Measurements from ENCODE around the gene ZNF774. TPM values are rescaled to one million over a fixed set of nuclear protein-coding genes. Genes with fewer than 3 reads are reported as not detected.
A peak's percentile ranks its signal among the peaks of the same experiment; 100 is the strongest.

Gene ZNF774
- total RNA-seq, 2 experiments from 2014 or later: 1.6 to 2.1 TPM

DNA sequence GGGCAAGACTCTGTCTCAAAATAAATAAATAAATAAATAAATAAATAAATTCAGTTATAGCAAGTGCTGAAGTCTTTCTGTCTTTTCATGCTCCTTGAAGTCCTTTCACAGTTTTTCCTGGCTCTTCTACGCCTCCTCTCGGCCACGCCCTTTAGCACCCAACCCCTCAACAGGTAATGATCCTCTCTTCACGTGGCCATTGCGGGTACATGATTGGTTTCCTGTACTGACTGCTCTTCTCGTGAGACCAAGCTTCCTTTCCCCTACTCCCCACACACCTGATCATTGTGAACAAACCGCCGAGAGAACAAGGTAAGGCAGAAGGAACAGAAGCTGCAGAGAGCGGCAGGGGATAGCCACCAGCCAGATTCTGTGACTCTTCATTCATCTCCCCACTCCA, 2.3 kb upstream of the ZNF774 start:
- H3K4me1 Mint-ChIP-seq: peaks cover 25% of the 10 kb centered on the region
- peak overlapping the region; percentile 5 for H3K4me3 Mint-ChIP-seq
- H3K27ac Mint-ChIP-seq: no peak overlapping the region
- CTCF ChIA-PET: interaction anchor here (1.4 kb wide), 1 partner anchor 30 kb away, joined by 4 read pairs; no protein-coding TSS in a partner anchor
- DNase-seq (peak; percentile 71), ATAC-seq (no peak)
- H3K9me3 Mint-ChIP-seq (ENCODE audit: low read depth): no peaks in the 10 kb centered on the region
- H3K27me3 Mint-ChIP-seq: peaks cover 11% of the 10 kb centered on the region
- H3K36me3 Mint-ChIP-seq: no peaks in the 10 kb centered on the region

DNA sequence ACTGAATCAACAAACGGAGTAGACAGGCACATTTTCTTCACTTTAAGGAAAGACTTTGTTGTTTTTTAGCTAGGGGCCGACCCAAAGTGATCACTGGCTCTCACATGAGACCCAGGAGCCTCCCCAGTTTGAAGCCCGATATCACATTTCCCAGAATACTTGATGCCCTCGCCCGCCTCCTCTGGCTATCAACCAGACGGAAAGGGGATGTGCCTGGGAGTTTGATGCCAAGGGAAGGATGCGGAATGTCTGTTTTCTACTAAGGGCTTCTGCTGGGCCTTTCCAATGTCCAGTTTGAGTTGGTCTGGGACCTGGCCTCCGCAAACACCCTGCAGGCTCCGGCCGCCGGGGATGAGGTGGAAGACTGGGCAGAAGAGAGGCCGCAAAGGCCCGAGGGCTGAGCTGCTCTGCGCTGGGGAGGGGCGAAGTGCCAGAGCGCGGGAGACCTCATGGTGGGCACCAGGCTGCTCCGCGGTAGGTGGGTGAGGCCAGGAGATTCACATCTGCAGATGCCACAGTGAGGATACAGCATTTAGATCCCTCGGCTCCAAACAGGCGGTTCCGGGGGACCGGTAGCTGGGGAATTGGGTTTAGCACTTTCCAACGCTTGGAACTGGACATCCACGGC, 491 bp upstream of the ZNF774 start:
- Mint-ChIP-seq H3K9me3 (ENCODE audit: low read depth) (no peaks in the 10 kb centered on the region), H3K27ac (peak overlapping the region; percentile 67), H3K27me3 (peaks cover 11% of the 10 kb centered on the region), H3K4me1 (peaks cover 25% of the 10 kb centered on the region), H3K36me3 (no peaks in the 10 kb centered on the region), H3K4me3 (peak overlapping the region; percentile 81)
- DNase-seq (no peak), ATAC-seq (peak; percentile 25)
- CTCF ChIA-PET: interaction anchor here (0.8 to 2.5 kb wide), 5 partner anchors 10 to 62 kb away, joined by 3 to 16 read pairs (median 4); no protein-coding TSS in a partner anchor

DNA sequence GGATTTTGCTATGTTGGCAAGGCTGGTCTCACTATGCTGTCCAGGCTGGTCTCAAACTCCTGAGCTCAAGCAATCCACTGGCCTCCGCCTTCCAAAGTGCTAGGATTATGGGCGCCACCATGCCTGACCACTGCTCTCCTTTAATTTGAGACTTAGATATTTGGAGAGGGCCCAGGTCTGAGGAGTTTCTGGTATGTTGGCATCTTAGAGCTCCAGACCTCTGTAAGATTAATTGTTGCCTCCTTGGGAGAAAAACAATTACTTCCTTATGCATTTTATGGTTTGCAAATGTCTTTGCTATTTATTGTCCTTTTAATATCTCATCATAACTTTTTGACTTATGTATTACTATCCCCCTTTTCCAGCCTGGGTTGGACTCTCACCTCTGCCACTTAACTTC, 2.9 kb downstream of the ZNF774 start:
- no peak overlapping the region for H3K27ac Mint-ChIP-seq
- H3K4me3 Mint-ChIP-seq: no peak overlapping the region
- CTCF ChIA-PET: interaction anchor here (1.3 kb wide), 1 partner anchor 22 kb away, joined by 5 read pairs; no protein-coding TSS in a partner anchor
- no peak for ATAC-seq
- H3K36me3 Mint-ChIP-seq: no peaks in the 10 kb centered on the region
- H3K27me3 Mint-ChIP-seq: peaks cover 2% of the 10 kb centered on the region
- peaks cover 30% of the 10 kb centered on the region for H3K4me1 Mint-ChIP-seq
- no peak for DNase-seq
- H3K9me3 Mint-ChIP-seq (ENCODE audit: low read depth): no peaks in the 10 kb centered on the region

DNA sequence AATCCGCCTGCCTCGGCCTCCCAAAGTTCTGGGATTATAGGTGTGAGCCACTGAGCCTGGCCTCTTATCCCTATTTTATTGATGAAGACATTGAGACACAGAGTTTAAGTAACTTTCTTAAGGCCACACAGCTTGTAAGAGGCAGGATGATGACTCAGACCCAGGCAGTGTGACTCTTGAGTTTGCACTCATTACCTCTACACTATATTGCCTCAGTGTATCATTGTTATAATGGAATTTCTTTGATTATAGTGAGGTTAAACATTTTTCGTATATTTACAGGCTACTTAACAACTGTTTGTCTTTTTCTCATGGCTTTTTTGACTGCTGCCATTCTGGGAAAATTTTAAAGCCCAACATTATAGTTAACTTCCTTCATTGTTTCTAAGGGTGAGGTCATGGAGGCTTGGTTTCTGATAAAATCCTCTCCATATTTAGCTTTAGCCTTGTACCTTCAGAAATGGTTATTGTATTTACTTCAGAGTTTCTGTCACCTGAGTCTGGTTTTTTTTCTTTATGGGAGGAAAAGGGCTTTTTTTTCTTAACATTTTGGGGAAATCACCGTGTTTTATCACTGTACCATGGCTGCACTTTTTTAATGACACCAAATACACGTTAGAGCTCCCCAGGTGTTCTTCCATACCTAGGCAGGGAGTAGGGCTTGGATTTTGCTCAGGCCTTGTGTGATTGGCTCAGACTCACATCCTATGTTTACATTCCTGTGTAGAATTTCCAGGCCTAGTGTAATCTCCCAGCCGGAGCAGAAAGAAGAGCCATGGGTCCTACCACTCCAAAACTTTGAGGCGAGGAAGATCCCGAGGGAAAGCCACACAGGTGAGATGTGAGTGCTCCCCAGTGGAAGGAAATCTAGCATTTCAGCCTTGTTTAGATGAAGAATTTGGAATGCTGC, 6.3 kb downstream of the ZNF774 start:
- no peaks in the 10 kb centered on the region for H3K36me3 Mint-ChIP-seq
- CTCF ChIA-PET: interaction anchor here (1.0 to 6.2 kb wide), 4 partner anchors 17 to 124 kb away, joined by 3 to 67 read pairs (median 31); partner anchors contain the start of gene IQGAP1
- H3K9me3 Mint-ChIP-seq (ENCODE audit: low read depth): no peaks in the 10 kb centered on the region
- peaks cover 32% of the 10 kb centered on the region for H3K4me1 Mint-ChIP-seq
- H3K4me3 Mint-ChIP-seq: no peak overlapping the region
- no peak for ATAC-seq
- no peak overlapping the region for H3K27ac Mint-ChIP-seq
- no peaks in the 10 kb centered on the region for H3K27me3 Mint-ChIP-seq
- no peak for DNase-seq

DNA sequence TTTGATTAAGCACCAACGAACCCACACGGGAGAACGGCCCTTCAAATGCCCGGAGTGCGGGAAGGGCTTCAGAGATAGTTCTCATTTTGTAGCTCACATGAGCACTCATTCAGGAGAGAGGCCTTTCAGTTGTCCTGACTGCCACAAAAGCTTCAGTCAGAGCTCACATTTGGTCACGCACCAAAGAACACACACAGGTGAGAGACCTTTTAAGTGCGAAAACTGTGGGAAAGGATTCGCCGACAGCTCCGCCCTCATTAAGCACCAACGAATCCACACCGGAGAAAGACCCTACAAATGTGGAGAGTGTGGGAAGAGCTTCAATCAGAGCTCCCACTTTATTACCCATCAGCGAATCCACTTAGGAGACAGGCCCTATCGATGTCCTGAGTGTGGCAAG, 8.7 kb downstream of the ZNF774 start:
- Mint-ChIP-seq H3K36me3 (peaks cover 2% of the 10 kb centered on the region), H3K27ac (peak overlapping the region; percentile 73), H3K27me3 (no peaks in the 10 kb centered on the region), H3K4me3 (no peak overlapping the region), H3K9me3 (ENCODE audit: low read depth) (no peaks in the 10 kb centered on the region), H3K4me1 (peaks cover 32% of the 10 kb centered on the region)
- no peak for DNase-seq
- CTCF ChIA-PET: interaction anchor here (1.1 to 6.2 kb wide), 14 partner anchors 9 to 572 kb away, joined by 3 to 67 read pairs (median 11); partner anchors contain the start of genes HDDC3, IQGAP1 and ZNF774
- no peak for ATAC-seq

DNA sequence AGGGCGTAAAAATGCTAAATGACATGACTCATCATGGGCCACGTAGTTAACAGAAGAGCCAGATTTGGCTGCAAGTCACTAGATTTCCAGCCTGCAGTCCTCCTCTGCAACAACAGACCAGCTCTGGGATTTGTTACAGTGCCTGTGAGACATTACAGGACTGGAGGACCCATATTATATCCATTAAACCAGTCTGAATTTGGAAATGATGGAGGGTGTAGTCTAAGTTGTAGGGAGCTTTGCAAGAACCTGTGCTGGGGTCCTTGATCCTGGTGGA, 10.8 kb downstream of the ZNF774 start:
- Mint-ChIP-seq H3K36me3 (peaks cover 2% of the 10 kb centered on the region), H3K27me3 (peaks cover 2% of the 10 kb centered on the region), H3K4me3 (no peak overlapping the region), H3K9me3 (ENCODE audit: low read depth) (no peaks in the 10 kb centered on the region), H3K27ac (peak overlapping the region; percentile 19), H3K4me1 (peaks cover 32% of the 10 kb centered on the region)
- ATAC-seq (no peak), DNase-seq (no peak)
- CTCF ChIA-PET: interaction anchor here (0.6 to 6.2 kb wide), 15 partner anchors 12 to 232 kb away, joined by 3 to 67 read pairs (median 6); partner anchors contain the start of gene IQGAP1

DNA sequence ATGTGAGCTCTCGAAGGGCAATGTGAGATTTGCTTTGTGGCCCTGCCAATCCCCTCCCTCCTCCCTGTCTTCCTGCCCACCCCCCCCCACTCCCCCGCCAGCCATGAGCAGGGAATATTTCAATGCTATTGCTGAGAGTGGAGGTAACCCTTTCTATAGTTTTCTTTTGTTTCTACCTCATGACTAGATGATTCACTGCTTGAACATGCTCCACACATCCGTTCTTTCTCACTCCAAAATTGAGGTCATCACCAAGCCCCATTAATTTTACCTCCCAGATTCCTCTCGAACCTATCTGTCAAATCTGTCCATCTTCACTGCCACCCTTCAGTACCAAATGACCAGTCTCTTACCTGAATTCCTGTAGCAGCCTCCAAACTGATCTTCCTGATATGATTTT, 12.2 kb downstream of the ZNF774 start:
- Mint-ChIP-seq H3K27me3 (peaks cover 2% of the 10 kb centered on the region), H3K4me3 (no peak overlapping the region), H3K4me1 (peaks cover 24% of the 10 kb centered on the region), H3K9me3 (ENCODE audit: low read depth) (no peaks in the 10 kb centered on the region), H3K36me3 (peaks cover 2% of the 10 kb centered on the region), H3K27ac (no peak overlapping the region)
- ATAC-seq (no peak), DNase-seq (no peak)
- CTCF ChIA-PET: interaction anchor here (6.2 kb wide), 1 partner anchor 24 kb away, joined by 54 read pairs; the partner anchor contains the start of gene IQGAP1

DNA sequence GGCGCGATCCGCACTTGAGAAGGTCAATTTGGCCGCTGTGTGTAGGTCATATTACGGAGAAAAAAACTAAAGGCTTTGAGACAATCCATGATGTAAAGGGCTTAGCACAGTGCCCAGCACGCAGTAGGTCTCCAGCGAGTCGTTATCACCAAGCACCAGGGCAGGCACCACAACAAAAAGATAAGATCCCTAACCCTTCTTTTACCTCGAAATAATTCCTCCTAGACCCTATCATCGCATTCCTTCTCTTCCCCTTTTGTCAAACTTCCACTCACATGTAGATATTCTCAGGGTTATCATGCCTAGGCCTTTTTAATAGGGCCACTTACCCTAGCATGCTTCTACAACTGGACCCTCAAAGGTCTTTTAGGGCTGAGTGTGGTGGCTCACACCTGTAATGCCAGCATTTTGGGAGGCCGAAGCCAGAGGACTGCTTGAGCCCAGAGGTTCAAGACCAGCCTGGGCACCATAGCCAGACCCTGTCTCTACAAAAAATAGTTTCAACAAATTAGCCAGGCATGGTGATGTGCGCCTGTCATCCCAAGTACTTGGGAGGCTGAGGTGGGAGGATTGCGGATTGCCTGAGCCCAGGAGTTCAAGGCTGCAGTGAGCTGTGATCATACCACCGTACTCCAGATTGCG, 13.5 kb downstream of the ZNF774 start:
- Mint-ChIP-seq H3K36me3 (peaks cover 2% of the 10 kb centered on the region), H3K27ac (no peak overlapping the region), H3K27me3 (peaks cover 2% of the 10 kb centered on the region), H3K4me3 (no peak overlapping the region), H3K4me1 (peaks cover 24% of the 10 kb centered on the region), H3K9me3 (ENCODE audit: low read depth) (no peaks in the 10 kb centered on the region)
- ATAC-seq (no peak), DNase-seq (no peak)
- CTCF ChIA-PET: no interaction called here

DNA sequence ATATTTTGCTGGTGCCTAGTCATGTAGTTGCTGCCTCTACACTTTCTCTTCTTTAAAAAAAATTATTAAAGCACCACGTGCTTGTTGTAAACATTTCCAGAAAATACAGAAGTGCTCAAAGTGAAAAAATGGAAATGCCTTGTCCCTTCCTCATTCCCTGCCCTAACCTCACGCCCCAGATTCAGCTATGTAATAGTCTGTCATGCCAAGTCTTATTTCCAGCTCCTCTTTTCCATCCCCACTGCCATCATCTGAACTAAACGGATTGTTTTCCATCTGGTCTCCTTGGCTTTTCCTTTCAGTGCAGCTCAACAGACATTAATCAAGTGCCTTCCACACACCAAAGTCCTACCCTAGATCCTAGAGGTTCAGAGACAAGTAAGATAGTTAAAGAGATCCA, 15.5 kb downstream of the ZNF774 start:
- ATAC-seq (no peak), DNase-seq (no peak)
- H3K4me1 Mint-ChIP-seq: peaks cover 15% of the 10 kb centered on the region
- peaks cover 2% of the 10 kb centered on the region for H3K27me3 Mint-ChIP-seq
- peaks cover 2% of the 10 kb centered on the region for H3K36me3 Mint-ChIP-seq
- no peak overlapping the region for H3K4me3 Mint-ChIP-seq
- no peak overlapping the region for H3K27ac Mint-ChIP-seq
- CTCF ChIA-PET: interaction anchor here (1.3 to 2.4 kb wide), 4 partner anchors 9 to 114 kb away, joined by 5 to 9 read pairs (median 6); partner anchors contain the start of gene IQGAP1
- no peaks in the 10 kb centered on the region for H3K9me3 Mint-ChIP-seq (ENCODE audit: low read depth)

DNA sequence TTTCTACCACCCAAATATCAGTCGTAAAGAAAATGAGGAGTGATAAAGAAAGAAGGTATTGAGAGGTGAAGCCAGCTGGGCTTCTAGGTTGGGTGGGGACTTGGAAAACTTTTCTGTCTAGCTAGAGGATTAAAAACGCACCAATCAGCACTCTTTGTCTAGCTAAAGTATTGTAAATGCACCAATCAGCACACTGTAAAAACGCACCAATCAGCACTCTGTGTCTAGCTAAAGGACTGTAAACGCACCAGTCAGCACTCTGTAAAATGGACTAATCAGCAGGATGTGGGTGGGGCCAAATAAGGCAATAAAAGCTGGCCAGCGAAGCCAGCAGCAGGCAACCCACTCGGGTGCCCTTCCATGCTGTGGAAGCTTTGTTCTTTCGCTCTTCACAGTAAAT, 23.0 kb downstream of the ZNF774 start:
- CTCF ChIA-PET: interaction anchor here (1.5 to 8.5 kb wide), 2 partner anchors 13 to 14 kb away, joined by 8 to 67 read pairs; partner anchors contain the start of gene IQGAP1
- peaks cover 14% of the 10 kb centered on the region for H3K9me3 Mint-ChIP-seq (ENCODE audit: low read depth)
- H3K27me3 Mint-ChIP-seq: no peaks in the 10 kb centered on the region
- H3K27ac Mint-ChIP-seq: peak overlapping the region; percentile 36
- peaks cover 42% of the 10 kb centered on the region for H3K36me3 Mint-ChIP-seq
- ATAC-seq (no peak), DNase-seq (no peak)
- no peak overlapping the region for H3K4me3 Mint-ChIP-seq
- H3K4me1 Mint-ChIP-seq: peaks cover 36% of the 10 kb centered on the region

DNA sequence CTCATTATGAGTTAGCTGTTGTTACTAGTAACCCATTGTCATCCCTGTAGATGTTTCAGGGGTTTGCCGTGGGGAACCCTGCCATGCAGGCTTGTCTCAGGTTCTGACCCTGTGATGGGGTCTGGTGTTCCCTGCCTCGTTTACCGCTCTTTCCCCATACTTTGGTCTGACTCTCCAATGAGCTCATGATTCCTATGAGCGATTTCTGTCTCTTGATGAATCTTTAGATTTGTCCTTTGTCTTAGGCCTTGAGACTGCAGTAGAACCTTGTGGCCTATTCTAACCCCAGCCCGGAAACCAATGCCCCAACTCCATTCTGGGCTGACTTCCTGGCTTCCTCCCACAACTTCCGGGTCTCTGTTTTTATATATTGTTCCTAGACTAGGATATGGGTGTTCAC, 24.7 kb downstream of the ZNF774 start:
- ATAC-seq (peak; percentile 92), DNase-seq (peak; percentile 93)
- H3K36me3 Mint-ChIP-seq: peaks cover 49% of the 10 kb centered on the region
- peak overlapping the region; percentile 94 for H3K27ac Mint-ChIP-seq
- no peaks in the 10 kb centered on the region for H3K27me3 Mint-ChIP-seq
- CTCF ChIA-PET: interaction anchor here (1.0 to 8.5 kb wide), 9 partner anchors 9 to 155 kb away, joined by 3 to 67 read pairs (median 5); partner anchors contain the start of gene IQGAP1
- peaks cover 36% of the 10 kb centered on the region for H3K4me1 Mint-ChIP-seq
- H3K4me3 Mint-ChIP-seq: peak overlapping the region; percentile 47
- peaks cover 20% of the 10 kb centered on the region for H3K9me3 Mint-ChIP-seq (ENCODE audit: low read depth)

DNA sequence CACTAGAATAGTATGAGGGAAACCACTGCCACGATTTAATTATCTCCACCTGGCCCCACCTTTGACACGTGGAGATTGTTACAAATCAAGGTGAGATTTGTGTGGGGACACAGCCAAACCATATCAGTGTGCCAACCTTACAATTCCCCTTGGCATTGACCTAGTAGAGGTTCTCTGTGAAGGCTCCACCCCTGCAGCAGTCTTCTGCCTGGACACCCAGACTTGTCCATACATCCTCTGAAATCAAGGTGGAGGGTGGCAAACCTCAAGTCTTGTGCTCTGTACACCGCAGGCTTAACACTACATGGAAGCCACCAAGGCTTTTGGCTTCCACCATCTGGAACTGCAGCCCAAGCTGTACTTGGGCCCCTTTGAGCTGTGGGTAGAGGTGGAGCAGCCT, 27.2 kb downstream of the ZNF774 start:
- ATAC-seq (no peak), DNase-seq (no peak)
- no peaks in the 10 kb centered on the region for H3K27me3 Mint-ChIP-seq
- peaks cover 20% of the 10 kb centered on the region for H3K9me3 Mint-ChIP-seq (ENCODE audit: low read depth)
- H3K27ac Mint-ChIP-seq: no peak overlapping the region
- H3K4me3 Mint-ChIP-seq: no peak overlapping the region
- CTCF ChIA-PET: interaction anchor here (8.5 kb wide), 1 partner anchor 18 kb away, joined by 67 read pairs; no protein-coding TSS in a partner anchor
- H3K4me1 Mint-ChIP-seq: peaks cover 42% of the 10 kb centered on the region
- peaks cover 49% of the 10 kb centered on the region for H3K36me3 Mint-ChIP-seq

DNA sequence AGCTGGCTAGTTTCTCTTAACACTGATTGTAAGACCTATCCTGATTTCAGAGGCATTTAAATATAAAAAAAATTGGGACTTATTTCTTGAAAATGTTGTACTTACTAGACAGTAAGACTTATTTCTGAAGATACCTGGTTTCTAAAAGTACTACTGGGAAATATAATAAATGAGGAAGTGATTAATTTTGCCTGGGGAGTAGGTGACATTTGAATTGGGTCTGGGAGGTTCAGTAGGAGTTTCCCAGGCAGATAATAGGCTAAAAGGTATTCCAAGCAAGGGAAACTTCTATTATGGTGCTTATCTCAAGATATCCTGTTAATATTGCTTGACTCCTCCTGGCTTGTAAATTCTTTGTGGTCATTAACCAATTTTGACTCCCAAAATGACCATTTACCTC, 29.4 kb downstream of the ZNF774 start:
- H3K9me3 Mint-ChIP-seq (ENCODE audit: low read depth): peaks cover 13% of the 10 kb centered on the region
- H3K4me1 Mint-ChIP-seq: peaks cover 26% of the 10 kb centered on the region
- CTCF ChIA-PET: interaction anchor here (0.8 to 2.0 kb wide), 4 partner anchors 19 to 88 kb away, joined by 3 to 6 read pairs (median 5); no protein-coding TSS in a partner anchor
- H3K36me3 Mint-ChIP-seq: peaks cover 38% of the 10 kb centered on the region
- DNase-seq: no peak
- H3K27ac Mint-ChIP-seq: no peak overlapping the region
- no peaks in the 10 kb centered on the region for H3K27me3 Mint-ChIP-seq
- H3K4me3 Mint-ChIP-seq: no peak overlapping the region
- ATAC-seq: no peak
